Upper lobe of left lung (tissue), 6 donors: ENCODE results near the gene PACSIN1. TPM values are rescaled to one million over a fixed set of nuclear protein-coding genes. Genes with fewer than 3 reads are reported as not detected.

ENCODE experiments used
- ATAC-seq, 2 donors: fragments of 200-7000 bp; cut with Tn5 transposase; one replicate each; pipeline ENCODE4 v1.9.1; 2022; ENCODE audit warnings: mild to moderate bottlenecking in 2 of 2, moderate library complexity in 2 of 2; ENCODE audit not compliant: low FRiP score in 2 of 2
- DNase-seq, 2 donors: peaks; one replicate each; pipeline ENCODE4 v3.0.0-alpha.2; 2019 to 2020
- H3K27ac ChIP-seq, 4 donors: fragments of 200-600 bp; sonication (generic); one replicate each; pipeline ENCODE4 v1.5.1; 2016 to 2019
- H3K27me3 ChIP-seq, 4 donors: fragments of 200-600 bp; sonication (generic); one replicate each; pipeline ENCODE4 v1.5.1; 2017 to 2019
- H3K36me3 ChIP-seq, 4 donors: fragments of 200-600 bp; sonication (generic); one replicate each; pipeline ENCODE4 v1.5.1; 2016 to 2019
- H3K4me1 ChIP-seq, 4 donors: fragments of 200-600 bp; sonication (generic); one replicate each; pipeline ENCODE4 v1.5.1; 2018 to 2019
- H3K4me3 ChIP-seq, 4 donors: fragments of 200-600 bp; sonication (generic); one replicate each; pipeline ENCODE4 v1.5.1; 2017 to 2019; ENCODE audit warnings: mild to moderate bottlenecking in 2 of 4, moderate library complexity in 1 of 4
- H3K9me3 ChIP-seq, 4 donors: fragments of 200-600 bp; sonication (generic); one replicate each; pipeline ENCODE4 v1.5.1; 2018 to 2019
- CTCF ChIP-seq, 6 experiments: fragments of 450-650 bp in 4 of 6; fragments of 200-600 bp in 2 of 6; sonication (generic) in 2 of 6; IDR thresholded peaks; one replicate each; pipeline ENCODE4 v1.5.1; 2016 to 2019; ENCODE audit warnings: antibody characterized with exemption in 6 of 6
- EP300 ChIP-seq, 4 donors: sonication (generic); formaldehyde crosslinking; IDR thresholded peaks; one replicate each; pipeline ENCODE4 v1.5.1; 2017; ENCODE audit warnings: antibody characterized with exemption in 4 of 4, control low read depth in 2 of 4
- POLR2A ChIP-seq, 4 donors: fragments of 450-650 bp; IDR thresholded peaks; one replicate each; pipeline ENCODE4 v1.5.1; 2016 to 2017; ENCODE audit warnings: antibody characterized with exemption in 4 of 4, mild to moderate bottlenecking in 2 of 4
- POLR2AphosphoS5 ChIP-seq, 2 donors: sonication (generic); formaldehyde crosslinking; IDR thresholded peaks; one replicate each; pipeline ENCODE4 v1.5.1; 2017; ENCODE audit warnings: antibody characterized with exemption in 2 of 2
- WGBS, 2 donors: methylation state at CpG; one replicate each; pipeline ENCODE4 v1.1.5; 2017 to 2018; 5-methylcytosine and 5-hydroxymethylcytosine counted together
- total RNA-seq, 6 donors: library from RNA; depleted of rRNA in 4 of 6; stranded (reverse); fragments of >200 nt in 4 of 6; gene quantifications; one replicate each; pipeline versions ENCODE4 v1.1.0 to v1.2.1, GENCODE V29; 2016 to 2021
- donor health status: DM: no; HTN: no; CAD: no; lungs with moderate emphysema.
- donor health status: DM: no; HTN: yes; CAD: no; lungs with severe emphysema.

Gene PACSIN1
- total RNA-seq, 6 donors from 2014 or later: 0.06 to 3.0 (median 0.17) TPM; not detected in 3

GRCh38 chr6:34528996-34529664, 63.3 kb downstream of the PACSIN1 start:
- H3K4me3 ChIP-seq: no peak overlapping the region
- ATAC-seq: no peak
- H3K27me3 ChIP-seq: no peaks in the 10 kb centered on the region
- no peak for DNase-seq
- no peaks in the 10 kb centered on the region for H3K36me3 ChIP-seq
- no peaks in the 10 kb centered on the region for H3K9me3 ChIP-seq
- peaks cover 3 to 13% (median 7%) of the 10 kb centered on the region in 4 donors for H3K4me1 ChIP-seq
- no peak overlapping the region for H3K27ac ChIP-seq
- TF ChIP-seq CTCF (IDR thresholded peaks at IDR 0.05) (no peak), POLR2AphosphoS5 (IDR thresholded peaks at IDR 0.05) (no peak), EP300 (IDR thresholded peaks at IDR 0.05) (no peak), POLR2A (IDR thresholded peaks at IDR 0.05) (no peak)
- WGBS, 2 donors: 93 to 95% methylated on average over 7 of the region's 8 CpGs

- DNase-seq: peak; percentile 34 to 48
- TF ChIP-seq CTCF (IDR thresholded peaks at IDR 0.05) (peak in 1 of 6 experiments; percentile 22), POLR2AphosphoS5 (IDR thresholded peaks at IDR 0.05) (no peak)
- Histone ChIP-seq H3K4me3 (no peak overlapping the region), H3K36me3 (no peaks in the 10 kb centered on the region), H3K9me3 (no peaks in the 10 kb centered on the region), H3K4me1 (peaks cover 3 to 13% (median 7%) of the 10 kb centered on the region in 4 donors), H3K27ac (no peak overlapping the region), H3K27me3 (no peaks in the 10 kb centered on the region)
- ATAC-seq: no peak
- WGBS, 2 donors: 56 to 62% methylated on average over 6 to 10 of the region's 10 CpGs
Measured at GRCh38 chr6:34529665-34530327, 63.9 kb downstream of the PACSIN1 start.

- no peak overlapping the region for H3K27ac ChIP-seq
- no peak for ATAC-seq
- H3K4me3 ChIP-seq: no peak overlapping the region
- WGBS, 2 donors: 93 to 94% methylated on average over 18 of the region's 18 CpGs
- no peak for TF ChIP-seq EP300 (IDR thresholded peaks at IDR 0.05)
- TF ChIP-seq POLR2AphosphoS5 (IDR thresholded peaks at IDR 0.05): no peak
- no peak for TF ChIP-seq CTCF (IDR thresholded peaks at IDR 0.05)
- TF ChIP-seq POLR2A (IDR thresholded peaks at IDR 0.05): no peak
- DNase-seq: no peak
- no peaks in the 10 kb centered on the region for H3K9me3 ChIP-seq
- no peaks in the 10 kb centered on the region for H3K36me3 ChIP-seq
- H3K4me1 ChIP-seq: peaks cover 3 to 13% (median 7%) of the 10 kb centered on the region in 4 donors
- H3K27me3 ChIP-seq: no peaks in the 10 kb centered on the region
Measured at GRCh38 chr6:34530753-34531365, 65.0 kb downstream of the PACSIN1 start.

- peak overlapping the region in 2 of 4 donors; percentile 6 to 10 for H3K4me3 ChIP-seq
- no peaks in the 10 kb centered on the region for H3K9me3 ChIP-seq
- H3K4me1 ChIP-seq: peaks cover 3 to 7% (median 4%) of the 10 kb centered on the region in 4 donors
- H3K27me3 ChIP-seq: no peaks in the 10 kb centered on the region
- no peaks in the 10 kb centered on the region for H3K36me3 ChIP-seq
- DNase-seq (peak in 1 of 2 donors; percentile 70), ATAC-seq (peak; percentile 6 to 36)
- H3K27ac ChIP-seq: no peak overlapping the region
- TF ChIP-seq CTCF (IDR thresholded peaks at IDR 0.05) (no peak), POLR2AphosphoS5 (IDR thresholded peaks at IDR 0.05) (peak in 1 of 2 donors; percentile 24), EP300 (IDR thresholded peaks at IDR 0.05) (no peak), POLR2A (IDR thresholded peaks at IDR 0.05) (peak in 1 of 4 donors; percentile 43)
- 80 to 89% methylated on average over 29 of the region's 29 CpGs for WGBS, 2 donors
Measured at GRCh38 chr6:34531580-34532201, 65.8 kb downstream of the PACSIN1 start.
